ENCODE measurements around the gene ITIH1. TPM values are rescaled to one million over a fixed set of nuclear protein-coding genes. Genes with fewer than 3 reads are reported as not detected.

The ITIH1 gene
- total and polyA plus RNA-seq, 4 donors: 0.11 to 0.50 (median 0.35) TPM

- Histone ChIP-seq H3K4me1 (ENCODE audit: control insufficient read depth in 5 of 5, insufficient read depth in 5 of 5, low read length in 5 of 5) (no peaks in the 10 kb centered on the region), H3K4me3 (no peak overlapping the region), H3K36me3 (ENCODE audit: control insufficient read depth in 4 of 4, insufficient read depth in 4 of 4, low read length in 4 of 4) (peaks cover 20 to 39% (median 24%) of the 10 kb centered on the region in 4 donors), H3K9me3 (ENCODE audit: control insufficient read depth in 4 of 4, insufficient read depth in 3 of 4, low read length in 3 of 4) (peaks cover 0 to 4% (median 0%) of the 10 kb centered on the region in 4 donors), H3K27ac (ENCODE audit: low read depth in 1 of 2, low read length in 1 of 2) (no peak overlapping the region), H3K27me3 (ENCODE audit: control insufficient read depth in 3 of 3, insufficient read depth in 3 of 3, low read length in 2 of 3) (no peaks in the 10 kb centered on the region), H3K9ac (ENCODE audit: insufficient read depth in 1 of 2, low read length in 2 of 2) (no peak overlapping the region)
- ATAC-seq (ENCODE audit: insufficient read depth, low FRiP score): no peak
- 86 to 97% methylated on average over 10 of the region's 10 CpGs for WGBS, 2 donors
- DNase-seq: no peak
- TF ChIP-seq CTCF (IDR thresholded peaks at IDR 0.05; ENCODE audit: control extremely low read depth, extremely low read depth): no peak
Measured at GRCh38 chr3:52733256-52733891, 44.0 kb upstream of the ITIH1 start.

- Histone ChIP-seq H3K9ac (ENCODE audit: insufficient read depth in 1 of 2, low read length in 2 of 2) (no peak overlapping the region), H3K36me3 (ENCODE audit: control insufficient read depth in 4 of 4, insufficient read depth in 4 of 4, low read length in 4 of 4) (peaks cover 17 to 35% (median 28%) of the 10 kb centered on the region in 4 donors), H3K4me3 (no peak overlapping the region), H3K27me3 (ENCODE audit: control insufficient read depth in 3 of 3, insufficient read depth in 3 of 3, low read length in 2 of 3) (no peaks in the 10 kb centered on the region), H3K27ac (ENCODE audit: low read depth in 1 of 2, low read length in 1 of 2) (no peak overlapping the region), H3K9me3 (ENCODE audit: control insufficient read depth in 4 of 4, insufficient read depth in 3 of 4, low read length in 3 of 4) (no peaks in the 10 kb centered on the region), H3K4me1 (ENCODE audit: control insufficient read depth in 5 of 5, insufficient read depth in 5 of 5, low read length in 5 of 5) (no peaks in the 10 kb centered on the region)
- 78 to 90% methylated on average over 1 of the region's 1 CpG for WGBS, 2 donors
- no peak for DNase-seq
- TF ChIP-seq CTCF (IDR thresholded peaks at IDR 0.05; ENCODE audit: control extremely low read depth, extremely low read depth): no peak
- no peak for ATAC-seq (ENCODE audit: insufficient read depth, low FRiP score)
Measured at GRCh38 chr3:52739730-52740129, 37.7 kb upstream of the ITIH1 start.

- WGBS, 2 donors: 92 to 93% methylated on average over 3 of the region's 3 CpGs
- Histone ChIP-seq H3K9ac (ENCODE audit: insufficient read depth in 1 of 2, low read length in 2 of 2) (no peak overlapping the region), H3K4me3 (no peak overlapping the region), H3K9me3 (ENCODE audit: control insufficient read depth in 4 of 4, insufficient read depth in 3 of 4, low read length in 3 of 4) (no peaks in the 10 kb centered on the region), H3K4me1 (ENCODE audit: control insufficient read depth in 5 of 5, insufficient read depth in 5 of 5, low read length in 5 of 5) (no peaks in the 10 kb centered on the region), H3K36me3 (ENCODE audit: control insufficient read depth in 4 of 4, insufficient read depth in 4 of 4, low read length in 4 of 4) (peaks cover 23 to 43% (median 33%) of the 10 kb centered on the region in 4 donors), H3K27me3 (ENCODE audit: control insufficient read depth in 3 of 3, insufficient read depth in 3 of 3, low read length in 2 of 3) (no peaks in the 10 kb centered on the region), H3K27ac (ENCODE audit: low read depth in 1 of 2, low read length in 1 of 2) (no peak overlapping the region)
- TF ChIP-seq CTCF (IDR thresholded peaks at IDR 0.05; ENCODE audit: control extremely low read depth, extremely low read depth): peak; percentile 31
- DNase-seq (peak in 2 of 3 donors; percentile 20 to 45), ATAC-seq (ENCODE audit: insufficient read depth, low FRiP score) (no peak)
Measured at GRCh38 chr3:52742418-52743041, 34.9 kb upstream of the ITIH1 start.
